GM13977 (cell line): ENCODE measurements around the gene GBE1.

Experiments
- DNase-seq: peaks from one replicate; pipeline ENCODE4 v3.0.0; 2012; ENCODE audit warnings: low spot score
- in situ Hi-C: fragments of 300-500 bp; cut with MboI; formaldehyde crosslinking; loops from one replicate; pipeline ENCODE4 v1.12.0; 2022; ENCODE audit warnings: low sequenced_read_pairs, low pct_unique_long_range_greater_than_20kb, mixed read lengths, inconsistent platforms; ENCODE audit not compliant: unreplicated experiment
- TF ChIP-seq, protein P1 (sequence below): IDR thresholded peaks from 2 replicates; pipeline ENCODE4 v1.5.1; 2012; ENCODE audit warnings: mild to moderate bottlenecking, control low read depth; ENCODE audit not compliant: insufficient read depth; ENCODE audit errors: extremely low read depth, missing control alignments

Gene GBE1

DNA sequence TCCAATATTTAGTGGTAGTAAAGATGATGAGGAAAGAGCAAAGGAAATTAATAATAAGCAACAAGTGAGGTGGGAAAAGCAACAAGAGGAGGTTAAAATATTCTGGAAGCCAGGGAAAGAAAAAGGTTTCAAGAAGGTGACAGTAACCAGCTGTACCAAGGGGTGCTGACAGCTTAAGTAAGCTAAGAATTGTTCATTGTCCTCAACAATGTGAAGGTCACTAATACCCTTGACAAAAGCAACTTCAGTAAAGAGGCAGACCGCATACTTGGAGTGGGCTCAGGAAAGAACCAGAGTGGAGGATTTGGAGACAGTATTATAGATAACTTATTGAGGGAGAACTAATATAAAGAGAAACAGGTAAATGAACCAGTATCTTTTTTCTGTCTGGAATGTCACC is 116.2 kb downstream of the GBE1 start:
- in situ Hi-C loops = no loop called here

DNA sequence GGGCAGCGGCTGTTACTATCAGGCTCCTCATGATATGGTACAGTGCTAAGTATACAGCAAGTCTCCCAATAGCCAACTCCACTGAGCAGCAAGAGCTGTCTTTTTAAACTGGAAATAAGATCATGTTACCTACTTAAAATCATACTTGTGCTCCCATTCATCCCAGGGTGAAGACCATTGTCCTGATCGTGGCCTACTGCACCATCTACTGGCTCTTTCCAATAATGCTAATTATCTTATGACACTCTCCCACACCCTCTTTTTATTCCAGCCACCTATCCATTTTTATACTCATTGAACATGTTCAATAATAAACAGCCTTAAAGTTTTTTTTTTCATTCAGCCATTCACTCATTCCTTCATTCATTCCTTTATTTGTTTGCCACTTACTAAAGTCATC is 117.7 kb downstream of the GBE1 start:
- no peak for DNase-seq
- in situ Hi-C loops = no loop called here
- TF ChIP-seq, protein P1, sequence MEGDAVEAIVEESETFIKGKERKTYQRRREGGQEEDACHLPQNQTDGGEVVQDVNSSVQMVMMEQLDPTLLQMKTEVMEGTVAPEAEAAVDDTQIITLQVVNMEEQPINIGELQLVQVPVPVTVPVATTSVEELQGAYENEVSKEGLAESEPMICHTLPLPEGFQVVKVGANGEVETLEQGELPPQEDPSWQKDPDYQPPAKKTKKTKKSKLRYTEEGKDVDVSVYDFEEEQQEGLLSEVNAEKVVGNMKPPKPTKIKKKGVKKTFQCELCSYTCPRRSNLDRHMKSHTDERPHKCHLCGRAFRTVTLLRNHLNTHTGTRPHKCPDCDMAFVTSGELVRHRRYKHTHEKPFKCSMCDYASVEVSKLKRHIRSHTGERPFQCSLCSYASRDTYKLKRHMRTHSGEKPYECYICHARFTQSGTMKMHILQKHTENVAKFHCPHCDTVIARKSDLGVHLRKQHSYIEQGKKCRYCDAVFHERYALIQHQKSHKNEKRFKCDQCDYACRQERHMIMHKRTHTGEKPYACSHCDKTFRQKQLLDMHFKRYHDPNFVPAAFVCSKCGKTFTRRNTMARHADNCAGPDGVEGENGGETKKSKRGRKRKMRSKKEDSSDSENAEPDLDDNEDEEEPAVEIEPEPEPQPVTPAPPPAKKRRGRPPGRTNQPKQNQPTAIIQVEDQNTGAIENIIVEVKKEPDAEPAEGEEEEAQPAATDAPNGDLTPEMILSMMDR = peak; percentile 38

More for the DNA sequence above, 116.2 kb downstream of the GBE1 start:
- DNase-seq = no peak
- TF ChIP-seq, protein P1 = no peak

DNA sequence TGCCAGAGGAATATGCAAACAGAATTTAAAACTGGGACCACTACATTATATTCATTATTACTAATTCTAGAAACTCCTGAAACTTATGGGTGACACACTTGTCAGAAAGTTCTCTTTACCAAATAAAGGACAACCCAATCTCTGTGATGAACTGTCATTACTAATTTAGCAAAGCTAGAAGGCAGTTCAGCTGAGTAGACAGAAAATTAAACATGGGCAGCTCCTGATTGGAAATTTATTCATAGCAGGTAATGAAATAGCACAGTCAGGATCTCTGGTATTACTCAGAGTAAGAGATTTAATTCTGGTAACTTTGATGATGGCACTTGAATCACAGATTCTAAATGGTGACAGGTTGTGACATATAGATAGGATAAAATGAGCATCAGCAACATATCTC is 123.0 kb downstream of the GBE1 start:
- TF ChIP-seq, protein P1 = no peak
- no peak for DNase-seq
- in situ Hi-C loops = no loop called here

DNA sequence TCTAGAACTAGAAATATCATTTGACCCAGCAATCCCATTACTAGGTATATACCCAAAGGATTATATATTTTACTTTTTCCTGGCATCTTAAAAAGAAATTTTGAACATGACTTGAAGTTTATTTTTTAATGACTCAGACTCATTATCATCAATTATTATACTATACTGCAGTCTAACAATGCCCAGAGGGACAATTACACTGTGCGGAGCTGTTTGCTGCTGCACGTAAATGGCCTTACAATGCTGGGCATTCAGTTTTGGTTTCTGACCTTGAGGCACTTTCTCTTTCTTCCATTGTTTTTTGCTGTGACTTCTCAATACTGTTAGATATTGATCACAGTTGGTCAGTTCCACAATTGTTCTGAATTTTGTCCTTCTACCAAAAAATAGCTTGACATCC is 128.8 kb downstream of the GBE1 start:
- in situ Hi-C loops = no loop called here
- no peak for DNase-seq
- TF ChIP-seq, protein P1 = no peak

DNA sequence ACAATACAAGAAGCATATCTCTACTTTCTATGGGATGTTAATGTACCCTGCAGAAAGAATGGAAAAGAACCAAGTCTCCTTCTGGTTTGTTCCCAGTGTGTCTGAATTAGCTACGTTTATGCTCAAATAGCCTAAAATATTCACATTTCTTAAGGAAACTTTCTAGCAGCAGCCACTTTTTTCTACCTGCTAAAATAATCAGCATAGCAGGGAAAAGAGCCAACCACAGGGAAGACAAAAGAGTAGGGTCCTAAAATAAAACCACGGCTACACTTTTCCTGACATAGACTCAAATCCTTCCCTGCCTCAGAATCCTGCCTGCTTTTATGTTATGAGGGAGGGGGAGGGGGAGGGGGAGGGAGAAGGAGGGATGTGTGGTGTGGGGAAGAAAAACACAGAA is 136.7 kb downstream of the GBE1 start:
- DNase-seq = no peak
- TF ChIP-seq, protein P1 = no peak
- in situ Hi-C loops = no loop called here

DNA sequence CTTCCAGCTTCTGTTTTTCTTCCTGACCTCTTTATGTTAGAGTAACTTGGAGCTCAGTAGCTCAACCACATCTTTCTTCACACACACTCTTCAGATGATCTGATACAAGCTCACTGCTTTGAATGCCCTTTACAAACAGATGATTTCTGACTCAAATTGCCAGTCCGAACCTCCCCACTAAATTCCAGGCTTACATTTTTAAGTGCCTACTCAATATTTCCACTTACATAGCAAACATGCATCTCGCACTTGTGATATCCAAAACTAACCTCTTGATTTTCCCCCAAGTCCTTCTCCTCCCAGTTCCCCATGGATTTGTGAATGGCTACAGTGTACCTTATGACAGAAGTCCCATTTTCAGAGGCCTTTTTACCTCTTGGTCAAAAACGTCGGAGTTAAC is 139.1 kb downstream of the GBE1 start:
- TF ChIP-seq, protein P1 = no peak
- no peak for DNase-seq
- in situ Hi-C loops = no loop called here

DNA sequence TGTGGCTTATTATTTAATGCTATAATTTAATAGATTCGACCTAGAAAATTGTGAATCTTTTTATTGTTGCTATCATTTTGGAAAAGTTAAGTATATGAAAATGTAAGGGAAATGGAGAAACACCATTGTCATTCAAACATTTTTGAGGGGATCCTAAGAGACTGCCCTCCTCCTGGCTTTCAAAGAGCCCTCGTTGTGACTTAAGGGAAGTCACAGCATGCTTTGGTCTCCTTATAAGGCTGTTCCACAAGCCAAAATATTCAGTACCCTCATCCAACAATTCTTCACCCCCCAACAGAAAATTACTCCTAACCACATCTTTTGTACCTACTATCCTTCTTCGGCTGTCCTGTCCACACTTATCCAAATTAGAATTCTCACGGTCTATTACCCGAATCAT is 140.2 kb downstream of the GBE1 start:
- in situ Hi-C loops = no loop called here
- TF ChIP-seq, protein P1 = no peak
- no peak for DNase-seq
